ENCODE data around the gene DYDC1. TPM values are rescaled to one million over a fixed set of nuclear protein-coding genes. Genes with fewer than 3 reads are reported as not detected.

Gene DYDC1
- total RNA-seq: not detected

DNA sequence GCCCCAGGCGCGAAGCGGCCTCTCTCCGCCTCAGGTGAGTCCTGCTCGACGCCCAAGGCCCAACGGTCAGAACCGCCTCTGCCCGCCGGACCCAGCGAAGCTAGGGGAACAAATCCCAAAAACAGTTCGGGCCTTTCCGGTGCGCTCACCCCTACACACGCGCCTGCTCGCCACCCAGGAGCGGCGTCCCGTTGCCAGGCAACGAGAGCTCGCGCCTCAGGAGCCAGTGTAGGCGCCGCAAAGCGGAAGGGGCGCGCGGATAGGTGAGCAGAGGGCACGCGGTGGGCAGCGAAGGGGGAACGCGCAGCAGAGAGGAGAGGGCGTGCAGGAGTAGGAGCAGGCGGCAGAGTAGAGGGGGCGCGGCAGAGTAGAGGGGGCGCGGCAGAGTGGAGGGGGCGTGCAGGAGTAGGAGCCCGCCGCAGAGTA lies at the start of gene DYDC1, which contains the start of gene DYDC2:
Gene DYDC1 (minus strand): TSS at position 193 of the 426 bp plus-strand sequence. CDS start 4,154 bp downstream, outside the sequence.
Gene DYDC2 (plus strand): TSS at position 219 of the 426 bp plus-strand sequence. CDS start 5,663 bp downstream, outside the sequence.
- no peak within 1 kb of the TSS for H3K27ac ChIP-seq
- H3K36me3 ChIP-seq: no peaks in the 10 kb centered on the region
- DNase-seq (ENCODE audit: low spot score in 2 of 2): peak in 1 of 2 donors; percentile 62
- peak within 1 kb of the TSS; percentile 52 for H3K4me3 ChIP-seq
- no peaks in the 10 kb centered on the region for H3K9me3 ChIP-seq
- peaks cover 15% of the 10 kb centered on the region for H3K4me1 ChIP-seq
- under 1% methylated on average over 23 of the region's 43 CpGs for WGBS
- H3K27me3 ChIP-seq: peaks cover 12% of the 10 kb centered on the region
- TF ChIP-seq POLR2AphosphoS5 (IDR thresholded peaks at IDR 0.05) (no peak), POLR2A (IDR thresholded peaks at IDR 0.05) (no peak), EP300 (IDR thresholded peaks at IDR 0.05) (no peak)
- TF ChIP-seq, protein P1, sequence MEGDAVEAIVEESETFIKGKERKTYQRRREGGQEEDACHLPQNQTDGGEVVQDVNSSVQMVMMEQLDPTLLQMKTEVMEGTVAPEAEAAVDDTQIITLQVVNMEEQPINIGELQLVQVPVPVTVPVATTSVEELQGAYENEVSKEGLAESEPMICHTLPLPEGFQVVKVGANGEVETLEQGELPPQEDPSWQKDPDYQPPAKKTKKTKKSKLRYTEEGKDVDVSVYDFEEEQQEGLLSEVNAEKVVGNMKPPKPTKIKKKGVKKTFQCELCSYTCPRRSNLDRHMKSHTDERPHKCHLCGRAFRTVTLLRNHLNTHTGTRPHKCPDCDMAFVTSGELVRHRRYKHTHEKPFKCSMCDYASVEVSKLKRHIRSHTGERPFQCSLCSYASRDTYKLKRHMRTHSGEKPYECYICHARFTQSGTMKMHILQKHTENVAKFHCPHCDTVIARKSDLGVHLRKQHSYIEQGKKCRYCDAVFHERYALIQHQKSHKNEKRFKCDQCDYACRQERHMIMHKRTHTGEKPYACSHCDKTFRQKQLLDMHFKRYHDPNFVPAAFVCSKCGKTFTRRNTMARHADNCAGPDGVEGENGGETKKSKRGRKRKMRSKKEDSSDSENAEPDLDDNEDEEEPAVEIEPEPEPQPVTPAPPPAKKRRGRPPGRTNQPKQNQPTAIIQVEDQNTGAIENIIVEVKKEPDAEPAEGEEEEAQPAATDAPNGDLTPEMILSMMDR (IDR thresholded peaks at IDR 0.05): no peak

DNA sequence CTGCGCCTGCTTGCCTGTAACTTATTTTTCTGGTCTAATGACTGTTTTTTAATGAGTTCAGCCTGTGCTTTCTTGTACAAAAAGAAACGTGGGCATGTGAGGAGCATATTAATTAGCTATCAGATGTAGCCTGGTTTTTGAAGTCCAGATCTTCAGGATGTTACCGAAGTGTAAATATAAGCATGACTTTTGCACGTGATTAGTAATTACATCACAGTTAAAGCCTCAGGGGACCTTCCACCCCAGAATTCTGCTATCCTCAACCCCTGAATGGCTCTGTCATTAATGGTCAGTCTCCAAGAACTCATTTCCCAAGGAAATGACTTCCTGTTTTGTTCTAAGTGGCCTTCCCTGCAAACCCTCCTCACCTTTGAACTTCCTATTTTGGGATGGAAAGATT lies 49.6 kb upstream of the DYDC1 start:
- Histone ChIP-seq H3K27ac (no peak overlapping the region), H3K36me3 (no peaks in the 10 kb centered on the region), H3K4me3 (no peak overlapping the region), H3K27me3 (no peaks in the 10 kb centered on the region), H3K4me1 (peaks cover 47% of the 10 kb centered on the region), H3K9me3 (no peaks in the 10 kb centered on the region)
- TF ChIP-seq EP300 (IDR thresholded peaks at IDR 0.05): no peak
- TF ChIP-seq, protein P1 (IDR thresholded peaks at IDR 0.05): no peak
- no peak for TF ChIP-seq POLR2AphosphoS5 (IDR thresholded peaks at IDR 0.05)
- TF ChIP-seq POLR2A (IDR thresholded peaks at IDR 0.05): no peak
- WGBS: 27% methylated on average over 4 of the region's 4 CpGs
- DNase-seq (ENCODE audit: low spot score in 2 of 2): no peak

DNA sequence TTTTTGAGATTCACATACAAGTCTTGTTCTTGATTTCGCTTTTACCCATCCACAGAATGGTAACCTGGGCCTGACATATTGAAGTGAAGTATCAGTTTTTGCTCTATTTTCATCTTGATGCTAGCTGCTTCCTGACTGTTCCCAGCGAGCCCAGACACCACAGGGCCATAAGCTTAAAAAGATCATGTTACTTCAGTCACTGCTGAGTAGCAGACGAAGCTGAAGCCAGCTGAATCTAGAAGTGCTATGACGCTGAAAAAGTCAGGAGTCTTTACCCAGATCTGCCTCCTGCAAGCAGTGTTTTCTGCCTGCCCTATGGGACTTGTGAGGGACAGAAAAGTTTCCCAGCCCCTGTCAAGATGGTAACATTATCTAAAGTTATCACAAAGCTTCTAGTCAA lies 49.1 kb upstream of the DYDC1 start:
- WGBS: 56% methylated on average over 4 of the region's 4 CpGs
- no peak overlapping the region for H3K4me3 ChIP-seq
- H3K9me3 ChIP-seq: no peaks in the 10 kb centered on the region
- H3K4me1 ChIP-seq: peaks cover 42% of the 10 kb centered on the region
- no peak for DNase-seq (ENCODE audit: low spot score in 2 of 2)
- H3K27ac ChIP-seq: no peak overlapping the region
- no peaks in the 10 kb centered on the region for H3K36me3 ChIP-seq
- H3K27me3 ChIP-seq: no peaks in the 10 kb centered on the region
- TF ChIP-seq POLR2AphosphoS5 (IDR thresholded peaks at IDR 0.05) (no peak), POLR2A (IDR thresholded peaks at IDR 0.05) (no peak), EP300 (IDR thresholded peaks at IDR 0.05) (no peak)
- TF ChIP-seq, protein P1 (IDR thresholded peaks at IDR 0.05): no peak

DNA sequence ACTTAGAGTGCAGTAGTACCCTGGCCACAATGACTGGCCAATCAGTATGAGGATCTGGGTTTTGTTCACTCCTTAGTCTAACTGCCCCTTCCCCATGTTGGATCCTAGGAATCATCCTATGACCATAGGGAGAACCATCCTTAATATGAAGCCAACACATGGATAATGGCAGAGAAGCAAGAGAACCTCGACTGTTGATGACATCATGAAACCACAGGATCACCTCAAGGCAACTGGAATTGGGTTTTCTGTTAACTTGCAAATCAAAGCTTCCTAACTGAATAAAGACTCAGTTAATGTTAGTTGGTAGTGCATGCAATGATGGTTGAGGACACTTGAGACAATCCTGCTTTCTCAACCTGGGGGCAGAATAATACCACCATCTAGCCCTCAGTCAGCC lies 48.5 kb upstream of the DYDC1 start:
- H3K27ac ChIP-seq: no peak overlapping the region
- TF ChIP-seq POLR2A (IDR thresholded peaks at IDR 0.05) (no peak), EP300 (IDR thresholded peaks at IDR 0.05) (no peak), POLR2AphosphoS5 (IDR thresholded peaks at IDR 0.05) (no peak)
- TF ChIP-seq, protein P1 (IDR thresholded peaks at IDR 0.05): no peak
- no peaks in the 10 kb centered on the region for H3K27me3 ChIP-seq
- DNase-seq (ENCODE audit: low spot score in 2 of 2): no peak
- no peaks in the 10 kb centered on the region for H3K36me3 ChIP-seq
- peaks cover 36% of the 10 kb centered on the region for H3K4me1 ChIP-seq
- H3K4me3 ChIP-seq: no peak overlapping the region
- no peaks in the 10 kb centered on the region for H3K9me3 ChIP-seq
- 36% methylated on average over 1 of the region's 1 CpG for WGBS

DNA sequence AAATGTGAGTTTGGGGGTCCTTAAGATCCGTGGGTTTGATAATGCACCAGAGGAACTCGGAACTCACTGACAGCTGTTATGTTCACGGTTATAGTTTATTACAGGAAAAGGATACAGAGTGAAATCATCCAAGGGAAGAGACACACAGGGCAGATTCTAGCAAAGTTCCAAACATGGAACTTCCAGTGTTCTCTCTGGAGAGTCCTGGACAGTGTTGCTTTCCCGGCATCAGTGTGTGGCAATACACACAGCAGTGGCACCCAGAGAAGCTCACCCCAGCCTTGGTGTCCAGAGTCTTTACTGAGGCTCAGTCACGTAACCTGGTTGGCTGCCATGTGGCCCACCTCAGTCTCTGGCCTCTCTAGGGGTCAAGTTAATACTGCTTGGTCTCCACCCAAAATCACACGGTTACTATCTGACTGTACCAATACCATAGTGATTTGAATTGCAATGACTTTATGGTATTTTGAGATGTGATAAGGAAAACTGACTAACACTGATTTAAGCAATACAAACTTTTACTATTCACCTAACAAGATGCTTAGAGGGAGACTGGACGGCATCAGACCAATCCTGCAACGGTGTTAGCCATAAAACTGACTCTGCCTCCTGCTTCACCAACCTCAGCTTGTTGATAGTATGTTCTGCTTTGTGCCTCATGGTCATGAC lies 43.7 kb upstream of the DYDC1 start:
- no peak for DNase-seq (ENCODE audit: low spot score in 2 of 2)
- no peak overlapping the region for H3K27ac ChIP-seq
- no peak for TF ChIP-seq POLR2AphosphoS5 (IDR thresholded peaks at IDR 0.05)
- TF ChIP-seq EP300 (IDR thresholded peaks at IDR 0.05): no peak
- no peak for TF ChIP-seq POLR2A (IDR thresholded peaks at IDR 0.05)
- TF ChIP-seq, protein P1 (IDR thresholded peaks at IDR 0.05): no peak
- H3K4me1 ChIP-seq: no peaks in the 10 kb centered on the region
- H3K27me3 ChIP-seq: no peaks in the 10 kb centered on the region
- H3K9me3 ChIP-seq: no peaks in the 10 kb centered on the region
- 76% methylated on average over 8 of the region's 8 CpGs for WGBS
- no peak overlapping the region for H3K4me3 ChIP-seq
- H3K36me3 ChIP-seq: no peaks in the 10 kb centered on the region
